Tongue (tissue), 3 donors: ENCODE data around the gene PRR20D. TPM values are rescaled to one million over a fixed set of nuclear protein-coding genes. Genes with fewer than 3 reads are reported as not detected.
A peak's percentile ranks its signal among the peaks of the same experiment; 100 is the strongest.
"Not testable (repeated sequence)": the region's sequence is repeated elsewhere in the genome, so short reads cannot be mapped to it uniquely, and the experiment has no call there.

Experiments
- DNase-seq: peaks from one replicate; pipeline ENCODE4 v3.0.0-alpha.2; 2015
- small RNA-seq: library from RNA; depleted of rRNA; stranded (forward); fragments of <200 nt; gene quantifications from one replicate; pipeline ENCODE3, GENCODE V24; 2014; ENCODE audit warnings: low replicate concordance
- total RNA-seq: library from RNA; depleted of rRNA; stranded (reverse); fragments of >200 nt; gene quantifications from one replicate; pipeline ENCODE4 v1.2.3, GENCODE V29; 2014

PRR20D gene
- total RNA-seq = not detected

GRCh38 chr13:57160332-57160731 lies at the start of gene PRR20D:
Gene PRR20D, plus strand, starts transcription at chr13:57160632. Its CDS starts 387 bp downstream, at chr13:57161019.
- DNase-seq = not testable (repeated sequence)

- no peak for DNase-seq
Observed at GRCh38 chr13:57114945-57115344, 45.5 kb upstream of the PRR20D start.

DNA sequence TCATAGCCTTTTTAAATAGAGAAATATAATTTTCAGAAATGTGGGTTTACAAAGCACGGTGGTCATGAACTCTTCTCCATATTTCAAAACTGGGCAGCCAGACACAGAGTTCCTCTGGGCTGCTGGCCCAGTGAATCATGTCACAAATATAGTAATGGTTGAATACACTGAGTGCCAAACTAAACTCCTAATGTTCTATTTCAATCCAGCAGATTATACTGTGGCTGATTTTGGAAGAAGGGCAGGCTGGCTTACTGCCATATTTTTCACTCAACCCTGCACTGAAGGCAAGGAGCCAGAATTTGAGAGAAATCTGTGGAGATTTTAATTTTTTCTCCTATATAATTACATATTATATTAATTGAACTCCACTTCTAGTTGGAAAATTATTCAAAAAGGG lies 36.8 kb upstream of the PRR20D start:
- peak; percentile 73 for DNase-seq

DNA sequence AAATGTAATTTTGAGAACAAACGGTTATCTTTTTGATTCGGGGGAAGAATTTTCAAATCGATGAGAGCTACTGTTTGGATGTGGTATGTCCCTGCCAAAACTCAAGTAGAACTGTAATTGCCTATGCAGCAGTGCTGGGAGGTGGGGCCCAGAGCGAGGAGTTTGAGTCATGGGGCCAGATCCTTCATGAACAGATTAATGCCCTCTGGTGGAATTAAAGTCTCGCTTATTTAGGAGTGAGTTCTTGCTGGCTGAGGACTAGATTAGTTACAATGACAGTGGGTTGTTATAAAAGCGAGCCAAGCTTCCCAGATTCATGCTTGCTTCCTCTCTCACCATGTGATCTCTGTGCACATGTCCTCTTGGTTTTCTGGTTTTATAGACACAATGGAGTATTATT lies 31.5 kb upstream of the PRR20D start:
- DNase-seq = no peak

DNA sequence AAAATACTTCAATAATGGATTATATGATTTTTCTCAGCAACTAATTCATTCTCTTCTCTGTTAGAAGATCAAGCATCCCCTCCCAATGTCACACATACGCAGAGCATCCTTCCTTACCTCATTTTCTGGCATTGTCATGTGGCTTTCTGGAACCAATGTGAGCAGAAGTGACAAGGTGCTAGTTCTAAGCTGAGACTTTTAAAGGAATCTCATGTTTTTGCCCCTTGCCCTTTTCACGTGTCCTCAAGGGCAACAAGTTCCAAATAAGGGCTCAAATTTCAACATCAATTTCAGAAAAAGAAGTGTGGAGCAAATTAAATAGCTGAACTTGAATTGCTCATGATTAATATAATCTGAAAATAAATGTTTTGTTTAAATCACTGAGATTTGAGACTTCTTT lies 24.3 kb upstream of the PRR20D start:
- DNase-seq = no peak

DNA sequence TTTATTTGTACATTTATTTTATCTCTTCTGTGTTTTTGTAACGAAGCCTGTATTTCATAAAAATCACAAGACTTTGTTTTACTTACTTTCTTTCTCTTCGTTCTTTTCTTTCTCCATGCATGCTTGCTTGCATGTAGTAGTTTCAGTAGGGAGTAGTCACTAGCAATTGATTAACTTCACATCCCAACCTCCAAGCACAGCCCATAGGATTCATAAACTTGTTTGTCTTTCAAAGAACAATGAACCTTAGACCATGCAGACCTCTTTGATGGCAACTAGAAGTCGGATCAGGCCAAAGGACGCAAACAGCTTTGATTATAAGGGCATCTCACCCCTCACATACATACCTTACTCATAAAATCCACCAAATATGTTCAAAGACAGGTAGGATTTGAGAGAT lies 22.8 kb upstream of the PRR20D start:
- no peak for DNase-seq

GRCh38 chr13:57138988-57139387 lies 21.4 kb upstream of the PRR20D start:
- DNase-seq = no peak

DNA sequence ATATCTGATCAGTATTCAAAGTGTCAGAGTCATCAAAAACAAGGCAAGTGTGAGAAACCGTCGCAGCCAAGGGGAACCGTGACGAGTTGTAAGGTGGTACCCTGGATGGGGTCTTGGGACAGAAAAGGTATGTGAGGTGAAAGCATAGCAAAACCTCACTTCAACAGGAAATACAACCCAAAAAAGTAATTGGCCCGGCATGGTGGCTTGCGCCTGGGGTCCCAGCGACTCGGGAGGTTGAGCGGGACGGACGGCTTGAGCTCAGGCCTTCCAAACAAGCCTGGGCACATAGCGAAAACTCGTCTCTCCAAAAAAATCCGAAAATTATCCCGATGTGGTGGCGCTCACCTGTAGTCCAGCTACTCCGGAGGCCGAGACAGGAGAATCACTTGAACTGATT lies 20.7 kb upstream of the PRR20D start:
- not testable (repeated sequence) for DNase-seq

- DNase-seq = not testable (repeated sequence)
Observed at GRCh38 chr13:57140235-57140968, 20.0 kb upstream of the PRR20D start, which contains the start of gene PRR20A. Gene PRR20A, plus strand, starts transcription at chr13:57140918. Its CDS starts 387 bp downstream, at chr13:57141305.

DNA sequence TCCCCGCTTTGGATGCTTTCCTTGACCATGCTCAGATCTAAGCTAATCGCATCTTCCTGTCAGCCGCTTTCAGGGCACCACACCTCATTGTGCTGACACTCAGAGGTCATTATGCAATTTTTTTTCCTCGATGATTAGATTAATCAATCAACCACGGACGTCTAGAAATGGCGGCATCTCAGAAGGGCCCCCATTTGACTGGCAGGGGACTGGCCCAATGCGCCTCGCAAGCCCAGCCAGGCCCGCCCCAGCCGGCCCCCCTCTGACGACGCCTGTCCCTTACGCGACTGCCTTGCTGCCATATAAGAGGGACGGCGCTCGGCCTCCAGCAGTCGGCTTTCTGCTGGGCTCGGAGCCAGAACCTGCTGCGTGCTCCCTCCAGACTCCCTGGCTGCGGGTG lies 13.2 kb upstream of the PRR20D start, which contains the start of gene PRR20B:
Gene PRR20B (plus strand): TSS at position 301 of the 400 bp plus-strand sequence. CDS start 387 bp downstream, outside the sequence.
- DNase-seq = not testable (repeated sequence)

GRCh38 chr13:57148106-57148505 lies 12.3 kb upstream of the PRR20D start:
- not testable (repeated sequence) for DNase-seq

- DNase-seq = not testable (repeated sequence)
Observed at GRCh38 chr13:57153761-57154160, 6.7 kb upstream of the PRR20D start, which contains the start of gene PRR20C. Gene PRR20C, plus strand, starts transcription at chr13:57154061. Its CDS starts 387 bp downstream, at chr13:57154448.

GRCh38 chr13:57166897-57167296 lies 6.5 kb downstream of the PRR20D start, which contains the start of gene PRR20E:
Gene PRR20E, plus strand, starts transcription at chr13:57167197. Its CDS starts 387 bp downstream, at chr13:57167584.
- not testable (repeated sequence) for DNase-seq

DNA sequence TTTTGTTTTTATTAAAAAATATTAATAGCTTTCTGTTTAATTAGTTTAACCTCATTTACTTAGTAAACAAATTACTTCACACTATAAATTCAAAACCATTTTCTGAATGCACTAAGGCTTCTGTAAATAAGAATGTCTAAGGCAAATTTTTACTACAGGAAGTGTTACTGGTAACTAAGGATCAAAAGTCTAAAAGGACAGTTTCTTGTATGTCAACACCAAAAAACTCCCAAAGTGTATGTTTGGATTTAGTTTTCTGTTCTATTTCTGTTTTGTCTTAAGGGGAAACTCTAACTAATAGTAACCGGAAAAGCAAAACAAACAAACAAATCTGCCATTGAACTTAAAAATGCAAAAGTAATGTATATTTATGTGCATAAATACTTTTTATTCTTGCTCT lies 31.2 kb downstream of the PRR20D start:
- DNase-seq = no peak

DNA sequence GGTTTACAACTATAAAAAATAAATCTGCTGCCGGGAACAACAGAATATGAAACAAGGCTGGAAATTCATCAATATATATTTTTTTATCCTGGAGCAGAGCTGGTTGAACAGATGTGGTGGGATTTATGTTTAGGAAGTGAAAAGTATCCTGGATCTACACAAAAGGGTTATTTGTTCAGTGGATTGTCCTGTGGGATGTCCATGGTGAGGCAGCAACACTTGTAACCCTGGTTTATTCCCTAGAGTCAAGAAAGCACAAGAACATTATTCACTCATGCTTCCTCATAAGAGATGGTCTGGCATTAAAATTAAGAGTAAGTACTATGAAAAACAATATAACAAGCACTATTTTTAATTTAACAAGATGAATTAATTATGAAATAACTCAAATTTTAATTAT lies 52.6 kb downstream of the PRR20D start:
- DNase-seq = no peak

Small RNAs within 50 kb of the gene (small RNA-seq; reads per million reads assigned to genes)
- gene PRR20FP = not detected

Other genes with a start within 250 kb of the PRR20D start
- not detected for gene PRR20A, start 19.7 kb upstream of the PRR20D start, total RNA-seq
- gene PRR20B, start 13.1 kb upstream of the PRR20D start, total RNA-seq = not detected
- gene PRR20C, start 6.6 kb upstream of the PRR20D start, total RNA-seq = not detected
- gene PRR20E, start 6.6 kb downstream of the PRR20D start, total RNA-seq = not detected